GM23338 (cell line): ENCODE data around the gene DECR2.

Experiments
- CREB1 ChIP-seq: fragments of 250-450 bp; sonication (Bioruptor Pico); IDR thresholded peaks from 2 replicates; pipeline ENCODE4 v1.5.0; 2020; ENCODE audit warnings: low read depth, mild to moderate bottlenecking, moderate library complexity
- EZH2 ChIP-seq: fragments of 200-600 bp; sonication (generic); IDR thresholded peaks from one replicate; pipeline ENCODE4 v1.8.0; 2017; ENCODE audit warnings: antibody characterized with exemption, mild to moderate bottlenecking, low read depth; ENCODE audit not compliant: unreplicated experiment
- EZH2phosphoT487 ChIP-seq: fragments of 200-600 bp; sonication (generic); IDR thresholded peaks from one replicate; pipeline ENCODE4 v1.8.1; 2018; ENCODE audit warnings: antibody characterized with exemption; ENCODE audit not compliant: unreplicated experiment
- POLR2AphosphoS5 ChIP-seq: IDR thresholded peaks from 2 replicates; pipeline ENCODE4 v1.6.1; 2016; ENCODE audit warnings: antibody characterized with exemption, low read depth
- TF ChIP-seq, protein P1 (sequence below), 2 experiments: fragments of 200-600 bp in 1 of 2; sonication (generic) in 1 of 2; conservative IDR thresholded peaks; 2 replicates each; pipeline versions ENCODE4 v1.5.1 to v1.6.1; 2016 to 2017; ENCODE audit warnings: antibody characterized with exemption in 2 of 2, low read depth in 2 of 2, mild to moderate bottlenecking in 2 of 2, moderate library complexity in 1 of 2
- TF ChIP-seq, protein P2 (sequence below): fragments of 250-450 bp; sonication (Bioruptor Pico); IDR thresholded peaks from 2 replicates; pipeline ENCODE4 v1.5.0; 2020; ENCODE audit warnings: mild to moderate bottlenecking, moderate library complexity

GRCh38 chr16:457732-458400 lies 56.2 kb downstream of the DECR2 start:
- TF ChIP-seq POLR2AphosphoS5 = no peak
- TF ChIP-seq, protein P1, sequence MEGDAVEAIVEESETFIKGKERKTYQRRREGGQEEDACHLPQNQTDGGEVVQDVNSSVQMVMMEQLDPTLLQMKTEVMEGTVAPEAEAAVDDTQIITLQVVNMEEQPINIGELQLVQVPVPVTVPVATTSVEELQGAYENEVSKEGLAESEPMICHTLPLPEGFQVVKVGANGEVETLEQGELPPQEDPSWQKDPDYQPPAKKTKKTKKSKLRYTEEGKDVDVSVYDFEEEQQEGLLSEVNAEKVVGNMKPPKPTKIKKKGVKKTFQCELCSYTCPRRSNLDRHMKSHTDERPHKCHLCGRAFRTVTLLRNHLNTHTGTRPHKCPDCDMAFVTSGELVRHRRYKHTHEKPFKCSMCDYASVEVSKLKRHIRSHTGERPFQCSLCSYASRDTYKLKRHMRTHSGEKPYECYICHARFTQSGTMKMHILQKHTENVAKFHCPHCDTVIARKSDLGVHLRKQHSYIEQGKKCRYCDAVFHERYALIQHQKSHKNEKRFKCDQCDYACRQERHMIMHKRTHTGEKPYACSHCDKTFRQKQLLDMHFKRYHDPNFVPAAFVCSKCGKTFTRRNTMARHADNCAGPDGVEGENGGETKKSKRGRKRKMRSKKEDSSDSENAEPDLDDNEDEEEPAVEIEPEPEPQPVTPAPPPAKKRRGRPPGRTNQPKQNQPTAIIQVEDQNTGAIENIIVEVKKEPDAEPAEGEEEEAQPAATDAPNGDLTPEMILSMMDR (conservative IDR thresholded peaks at IDR 0.05; ENCODE audit: low read depth in 2 of 2) = no peak
- TF ChIP-seq, protein P2, sequence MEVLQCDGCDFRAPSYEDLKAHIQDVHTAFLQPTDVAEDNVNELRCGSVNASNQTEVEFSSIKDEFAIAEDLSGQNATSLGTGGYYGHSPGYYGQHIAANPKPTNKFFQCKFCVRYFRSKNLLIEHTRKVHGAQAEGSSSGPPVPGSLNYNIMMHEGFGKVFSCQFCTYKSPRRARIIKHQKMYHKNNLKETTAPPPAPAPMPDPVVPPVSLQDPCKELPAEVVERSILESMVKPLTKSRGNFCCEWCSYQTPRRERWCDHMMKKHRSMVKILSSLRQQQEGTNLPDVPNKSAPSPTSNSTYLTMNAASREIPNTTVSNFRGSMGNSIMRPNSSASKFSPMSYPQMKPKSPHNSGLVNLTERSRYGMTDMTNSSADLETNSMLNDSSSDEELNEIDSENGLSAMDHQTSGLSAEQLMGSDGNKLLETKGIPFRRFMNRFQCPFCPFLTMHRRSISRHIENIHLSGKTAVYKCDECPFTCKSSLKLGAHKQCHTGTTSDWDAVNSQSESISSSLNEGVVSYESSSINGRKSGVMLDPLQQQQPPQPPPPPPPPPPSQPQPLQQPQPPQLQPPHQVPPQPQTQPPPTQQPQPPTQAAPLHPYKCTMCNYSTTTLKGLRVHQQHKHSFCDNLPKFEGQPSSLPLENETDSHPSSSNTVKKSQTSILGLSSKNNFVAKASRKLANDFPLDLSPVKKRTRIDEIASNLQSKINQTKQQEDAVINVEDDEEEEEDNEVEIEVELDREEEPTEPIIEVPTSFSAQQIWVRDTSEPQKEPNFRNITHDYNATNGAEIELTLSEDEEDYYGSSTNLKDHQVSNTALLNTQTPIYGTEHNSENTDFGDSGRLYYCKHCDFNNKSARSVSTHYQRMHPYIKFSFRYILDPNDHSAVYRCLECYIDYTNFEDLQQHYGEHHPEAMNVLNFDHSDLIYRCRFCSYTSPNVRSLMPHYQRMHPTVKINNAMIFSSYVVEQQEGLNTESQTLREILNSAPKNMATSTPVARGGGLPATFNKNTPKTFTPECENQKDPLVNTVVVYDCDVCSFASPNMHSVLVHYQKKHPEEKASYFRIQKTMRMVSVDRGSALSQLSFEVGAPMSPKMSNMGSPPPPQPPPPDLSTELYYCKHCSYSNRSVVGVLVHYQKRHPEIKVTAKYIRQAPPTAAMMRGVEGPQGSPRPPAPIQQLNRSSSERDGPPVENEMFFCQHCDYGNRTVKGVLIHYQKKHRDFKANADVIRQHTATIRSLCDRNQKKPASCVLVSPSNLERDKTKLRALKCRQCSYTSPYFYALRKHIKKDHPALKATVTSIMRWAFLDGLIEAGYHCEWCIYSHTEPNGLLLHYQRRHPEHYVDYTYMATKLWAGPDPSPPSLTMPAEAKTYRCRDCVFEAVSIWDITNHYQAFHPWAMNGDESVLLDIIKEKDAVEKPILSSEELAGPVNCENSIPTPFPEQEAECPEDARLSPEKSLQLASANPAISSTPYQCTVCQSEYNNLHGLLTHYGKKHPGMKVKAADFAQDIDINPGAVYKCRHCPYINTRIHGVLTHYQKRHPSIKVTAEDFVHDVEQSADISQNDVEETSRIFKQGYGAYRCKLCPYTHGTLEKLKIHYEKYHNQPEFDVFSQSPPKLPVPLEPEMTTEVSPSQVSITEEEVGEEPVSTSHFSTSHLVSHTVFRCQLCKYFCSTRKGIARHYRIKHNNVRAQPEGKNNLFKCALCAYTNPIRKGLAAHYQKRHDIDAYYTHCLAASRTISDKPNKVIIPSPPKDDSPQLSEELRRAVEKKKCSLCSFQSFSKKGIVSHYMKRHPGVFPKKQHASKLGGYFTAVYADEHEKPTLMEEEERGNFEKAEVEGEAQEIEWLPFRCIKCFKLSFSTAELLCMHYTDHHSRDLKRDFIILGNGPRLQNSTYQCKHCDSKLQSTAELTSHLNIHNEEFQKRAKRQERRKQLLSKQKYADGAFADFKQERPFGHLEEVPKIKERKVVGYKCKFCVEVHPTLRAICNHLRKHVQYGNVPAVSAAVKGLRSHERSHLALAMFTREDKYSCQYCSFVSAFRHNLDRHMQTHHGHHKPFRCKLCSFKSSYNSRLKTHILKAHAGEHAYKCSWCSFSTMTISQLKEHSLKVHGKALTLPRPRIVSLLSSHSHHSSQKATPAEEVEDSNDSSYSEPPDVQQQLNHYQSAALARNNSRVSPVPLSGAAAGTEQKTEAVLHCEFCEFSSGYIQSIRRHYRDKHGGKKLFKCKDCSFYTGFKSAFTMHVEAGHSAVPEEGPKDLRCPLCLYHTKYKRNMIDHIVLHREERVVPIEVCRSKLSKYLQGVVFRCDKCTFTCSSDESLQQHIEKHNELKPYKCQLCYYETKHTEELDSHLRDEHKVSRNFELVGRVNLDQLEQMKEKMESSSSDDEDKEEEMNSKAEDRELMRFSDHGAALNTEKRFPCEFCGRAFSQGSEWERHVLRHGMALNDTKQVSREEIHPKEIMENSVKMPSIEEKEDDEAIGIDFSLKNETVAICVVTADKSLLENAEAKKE (CRISPR knock-in tag) = no peak
- no peak for TF ChIP-seq CREB1 (CRISPR knock-in tag)
- TF ChIP-seq EZH2 = no peak
- no peak for TF ChIP-seq EZH2phosphoT487
